ENCODE results near the gene CCDC148. TPM values are rescaled to one million over a fixed set of nuclear protein-coding genes. Genes with fewer than 3 reads are reported as not detected.

Gene CCDC148
- total and polyA plus RNA-seq, 2 donors (not counting 3 experiments of a cell fraction or from before 2014, with no cell fraction given) = 0.04 to 0.69 TPM

DNA sequence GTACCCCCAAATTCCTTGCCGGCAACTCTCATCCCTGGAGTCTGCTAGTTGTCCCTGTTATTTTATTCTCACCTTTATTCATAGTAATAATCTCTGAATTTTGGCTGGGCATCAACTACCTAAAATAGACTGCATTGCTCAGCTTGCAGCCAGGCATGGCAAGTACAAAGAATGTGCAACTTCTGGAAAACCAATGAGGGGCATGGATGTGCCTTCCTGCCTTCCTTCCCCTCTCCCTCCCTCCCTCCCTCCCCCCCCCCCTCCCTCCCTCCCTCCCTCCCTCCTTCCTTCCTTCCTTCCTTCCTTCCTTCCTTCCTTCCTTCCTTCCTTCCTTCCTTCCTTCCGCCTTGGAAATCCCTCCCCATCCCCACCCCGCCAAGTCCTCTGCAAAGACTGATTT, 162.8 kb downstream of the CCDC148 start:
- Histone ChIP-seq H3K79me2 (ENCODE audit: control insufficient read depth, insufficient read depth, low read length) (no peaks in the 10 kb centered on the region), H3K27ac (ENCODE audit: insufficient read depth, low read depth, low read length) (no peak overlapping the region), H3K9me3 (replicated peaks; ENCODE audit: control insufficient read depth, insufficient read depth, low read length) (no peaks in the 10 kb centered on the region), H3K27me3 (ENCODE audit: control insufficient read depth in 2 of 2, insufficient read depth in 2 of 2, low read length in 2 of 2) (no peaks in the 10 kb centered on the region), H3K36me3 (ENCODE audit: control insufficient read depth in 2 of 2, extremely low read depth in 1 of 2, insufficient read depth in 2 of 2, low read length in 2 of 2) (no peaks in the 10 kb centered on the region), H3K4me1 (ENCODE audit: control insufficient read depth, extremely low read depth, insufficient read depth, low read length) (no peaks in the 10 kb centered on the region), H4K20me1 (replicated peaks; ENCODE audit: control insufficient read depth, extremely low read depth, insufficient read depth, low read length) (no peaks in the 10 kb centered on the region), H3K4me3 (replicated peaks in 1 of 3; ENCODE audit: insufficient read depth in 1 of 3, low read depth in 1 of 3, low read length in 3 of 3) (no peak overlapping the region), H3K4me2 (ENCODE audit: insufficient read depth, low read length) (no peak overlapping the region), H3K9ac (replicated peaks; ENCODE audit: extremely low read depth, insufficient read depth, low read length) (no peak overlapping the region), H3K9me1 (replicated peaks; ENCODE audit: control insufficient read depth, extremely low read depth, insufficient read depth, low read length) (no peaks in the 10 kb centered on the region), H2AFZ (ENCODE audit: low read depth, low read length) (no peak overlapping the region)
- DNase-seq (ENCODE audit: low read depth, low spot score) = no peak
- no TSS peak for BruUV-seq (replicated peaks)
- POLR2A ChIA-PET = no interaction called here
- intact Hi-C loops (cut with micrococcal nuclease) = no loop called here
- no peak for FAIRE-seq
- dilution Hi-C loops (cut with MboI; ENCODE audit: extremely low pct_ligation_motif_present, low sequenced_read_pairs) = no loop called here
- CTCF ChIA-PET = no interaction called here
- TF ChIP-seq FOS (IDR thresholded peaks at IDR 0.05; ENCODE audit: borderline replicate concordance, insufficient read depth, low read length) (no peak), GATA2 (IDR thresholded peaks at IDR 0.05; ENCODE audit: insufficient read depth, insufficient read length, low read depth, low read length) (no peak), POLR2AphosphoS5 (IDR thresholded peaks at IDR 0.05; ENCODE audit: insufficient read depth, low read depth, low read length) (no peak), EZH2 (IDR thresholded peaks at IDR 0.05; ENCODE audit: borderline replicate concordance, low read depth, low read length, severe bottlenecking) (no peak), MAX (IDR thresholded peaks at IDR 0.05; ENCODE audit: insufficient read depth, insufficient read length) (no peak), JUN (IDR thresholded peaks at IDR 0.05; ENCODE audit: borderline replicate concordance, insufficient read depth, insufficient read length, low read depth) (no peak), MYC (IDR thresholded peaks at IDR 0.05; ENCODE audit: low read depth, low read length) (no peak), POLR2A (IDR thresholded peaks at IDR 0.05; ENCODE audit: low read depth, low read length) (no peak)
- TF ChIP-seq, protein P1, sequence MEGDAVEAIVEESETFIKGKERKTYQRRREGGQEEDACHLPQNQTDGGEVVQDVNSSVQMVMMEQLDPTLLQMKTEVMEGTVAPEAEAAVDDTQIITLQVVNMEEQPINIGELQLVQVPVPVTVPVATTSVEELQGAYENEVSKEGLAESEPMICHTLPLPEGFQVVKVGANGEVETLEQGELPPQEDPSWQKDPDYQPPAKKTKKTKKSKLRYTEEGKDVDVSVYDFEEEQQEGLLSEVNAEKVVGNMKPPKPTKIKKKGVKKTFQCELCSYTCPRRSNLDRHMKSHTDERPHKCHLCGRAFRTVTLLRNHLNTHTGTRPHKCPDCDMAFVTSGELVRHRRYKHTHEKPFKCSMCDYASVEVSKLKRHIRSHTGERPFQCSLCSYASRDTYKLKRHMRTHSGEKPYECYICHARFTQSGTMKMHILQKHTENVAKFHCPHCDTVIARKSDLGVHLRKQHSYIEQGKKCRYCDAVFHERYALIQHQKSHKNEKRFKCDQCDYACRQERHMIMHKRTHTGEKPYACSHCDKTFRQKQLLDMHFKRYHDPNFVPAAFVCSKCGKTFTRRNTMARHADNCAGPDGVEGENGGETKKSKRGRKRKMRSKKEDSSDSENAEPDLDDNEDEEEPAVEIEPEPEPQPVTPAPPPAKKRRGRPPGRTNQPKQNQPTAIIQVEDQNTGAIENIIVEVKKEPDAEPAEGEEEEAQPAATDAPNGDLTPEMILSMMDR (IDR thresholded peaks at IDR 0.05; ENCODE audit: extremely low read depth in 1 of 2, insufficient read depth in 1 of 2, low read depth in 1 of 2, low read length in 2 of 2) = no peak

Data from endothelial cell of umbilical vein (primary cell).